ENCODE measurements around the gene SEPHS2.

DNA sequence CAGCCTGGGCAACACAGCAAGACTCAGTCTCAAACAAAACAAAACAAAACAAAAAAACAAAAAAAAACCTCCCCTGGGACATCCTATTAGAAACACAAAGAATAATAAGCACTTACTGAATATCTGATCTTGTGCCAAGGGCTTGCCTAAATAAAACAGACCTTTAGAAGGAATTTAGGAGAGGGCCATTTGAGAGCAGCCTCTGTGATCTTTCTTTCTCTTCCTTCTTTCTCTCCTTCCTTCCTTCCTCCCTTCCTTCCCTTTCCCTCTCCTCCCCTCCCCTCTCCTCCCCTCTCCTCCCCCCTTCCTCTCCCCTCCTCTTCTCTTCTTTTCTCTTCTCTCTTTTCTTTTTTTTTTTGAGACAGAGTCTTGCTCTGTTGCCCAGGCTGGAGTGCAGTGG lies 39.2 kb upstream of the SEPHS2 start:
- TF ChIP-seq, protein P1, sequence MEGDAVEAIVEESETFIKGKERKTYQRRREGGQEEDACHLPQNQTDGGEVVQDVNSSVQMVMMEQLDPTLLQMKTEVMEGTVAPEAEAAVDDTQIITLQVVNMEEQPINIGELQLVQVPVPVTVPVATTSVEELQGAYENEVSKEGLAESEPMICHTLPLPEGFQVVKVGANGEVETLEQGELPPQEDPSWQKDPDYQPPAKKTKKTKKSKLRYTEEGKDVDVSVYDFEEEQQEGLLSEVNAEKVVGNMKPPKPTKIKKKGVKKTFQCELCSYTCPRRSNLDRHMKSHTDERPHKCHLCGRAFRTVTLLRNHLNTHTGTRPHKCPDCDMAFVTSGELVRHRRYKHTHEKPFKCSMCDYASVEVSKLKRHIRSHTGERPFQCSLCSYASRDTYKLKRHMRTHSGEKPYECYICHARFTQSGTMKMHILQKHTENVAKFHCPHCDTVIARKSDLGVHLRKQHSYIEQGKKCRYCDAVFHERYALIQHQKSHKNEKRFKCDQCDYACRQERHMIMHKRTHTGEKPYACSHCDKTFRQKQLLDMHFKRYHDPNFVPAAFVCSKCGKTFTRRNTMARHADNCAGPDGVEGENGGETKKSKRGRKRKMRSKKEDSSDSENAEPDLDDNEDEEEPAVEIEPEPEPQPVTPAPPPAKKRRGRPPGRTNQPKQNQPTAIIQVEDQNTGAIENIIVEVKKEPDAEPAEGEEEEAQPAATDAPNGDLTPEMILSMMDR (IDR thresholded peaks at IDR 0.05): no peak
- TF ChIP-seq POLR2A (IDR thresholded peaks at IDR 0.05): no peak

Measured in stomach (tissue), 4 donors.